PFSK-1 (cell line): ENCODE measurements around the gene ACADS.

Source experiments
- FOXP2 ChIP-seq: optimal IDR thresholded peaks from 2 replicates; pipeline ENCODE3; 2011; ENCODE audit warnings: borderline replicate concordance, control low read depth, inconsistent platforms; ENCODE audit not compliant: insufficient read depth; ENCODE audit errors: extremely low read length, extremely low read depth
- POLR2AphosphoS5 ChIP-seq: IDR thresholded peaks from 2 replicates; pipeline ENCODE4 v1.6.1; 2012; ENCODE audit warnings: low read depth, mild to moderate bottlenecking, control low read depth, low read length, moderate library complexity
- SIN3A ChIP-seq: IDR thresholded peaks from 2 replicates; pipeline ENCODE4 v1.6.1; 2012; ENCODE audit warnings: mild to moderate bottlenecking, low read length, moderate library complexity, borderline replicate concordance; ENCODE audit not compliant: insufficient read depth
- TAF1 ChIP-seq: IDR thresholded peaks from 2 replicates; pipeline ENCODE4 v1.6.1; 2012; ENCODE audit warnings: low read length, control low read depth, borderline replicate concordance; ENCODE audit not compliant: insufficient read depth
- TF ChIP-seq, protein P1 (sequence below), 2 experiments: IDR thresholded peaks; 2 replicates each; pipeline versions ENCODE4 v1.6.1 to v1.8.0; 2011 to 2012; ENCODE audit warnings: low read depth in 2 of 2, low read length in 2 of 2, control low read depth in 1 of 2, inconsistent platforms in 1 of 2, mild to moderate bottlenecking in 1 of 2, moderate library complexity in 1 of 2; ENCODE audit not compliant: insufficient read depth in 1 of 2

ACADS gene

DNA sequence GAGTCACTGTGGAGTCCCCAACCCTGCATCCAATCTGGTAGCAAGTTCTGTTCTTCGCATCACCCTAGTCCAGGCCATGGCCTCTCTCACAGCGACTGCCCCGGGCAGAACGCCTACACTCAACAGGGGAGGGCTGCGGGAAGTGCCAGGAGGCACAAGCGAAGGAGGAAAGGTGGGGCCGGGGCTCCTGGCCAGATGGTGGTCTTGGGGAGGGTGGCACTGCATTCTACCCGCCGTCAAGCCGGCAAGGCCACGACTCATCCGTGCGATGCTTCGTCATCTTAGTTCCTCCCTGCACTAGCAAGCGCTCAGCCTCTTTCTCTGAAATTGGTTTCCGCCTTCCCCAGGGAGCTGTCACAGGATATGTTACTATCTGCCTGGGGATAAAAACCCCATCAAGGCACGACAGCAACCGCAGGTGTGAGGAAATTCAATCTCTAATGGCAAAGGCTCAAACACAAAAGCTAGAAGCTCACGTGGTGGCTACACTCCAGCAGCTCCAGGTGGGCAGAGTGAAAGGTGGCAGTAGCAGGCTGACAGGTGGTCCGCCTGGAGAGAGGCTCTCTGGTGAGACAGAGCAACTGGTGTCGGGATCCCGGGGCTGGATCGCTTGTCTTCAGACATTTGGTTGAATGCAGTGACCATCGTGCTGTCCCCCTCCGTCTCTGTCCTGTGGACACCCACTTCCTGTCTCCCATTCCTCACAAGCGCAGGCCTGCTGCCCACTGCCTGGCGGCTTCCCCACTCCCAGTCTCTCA is 34.1 kb downstream of the ACADS start:
- TF ChIP-seq FOXP2 (no peak), TAF1 (no peak), SIN3A (no peak), POLR2AphosphoS5 (no peak)
- TF ChIP-seq, protein P1, sequence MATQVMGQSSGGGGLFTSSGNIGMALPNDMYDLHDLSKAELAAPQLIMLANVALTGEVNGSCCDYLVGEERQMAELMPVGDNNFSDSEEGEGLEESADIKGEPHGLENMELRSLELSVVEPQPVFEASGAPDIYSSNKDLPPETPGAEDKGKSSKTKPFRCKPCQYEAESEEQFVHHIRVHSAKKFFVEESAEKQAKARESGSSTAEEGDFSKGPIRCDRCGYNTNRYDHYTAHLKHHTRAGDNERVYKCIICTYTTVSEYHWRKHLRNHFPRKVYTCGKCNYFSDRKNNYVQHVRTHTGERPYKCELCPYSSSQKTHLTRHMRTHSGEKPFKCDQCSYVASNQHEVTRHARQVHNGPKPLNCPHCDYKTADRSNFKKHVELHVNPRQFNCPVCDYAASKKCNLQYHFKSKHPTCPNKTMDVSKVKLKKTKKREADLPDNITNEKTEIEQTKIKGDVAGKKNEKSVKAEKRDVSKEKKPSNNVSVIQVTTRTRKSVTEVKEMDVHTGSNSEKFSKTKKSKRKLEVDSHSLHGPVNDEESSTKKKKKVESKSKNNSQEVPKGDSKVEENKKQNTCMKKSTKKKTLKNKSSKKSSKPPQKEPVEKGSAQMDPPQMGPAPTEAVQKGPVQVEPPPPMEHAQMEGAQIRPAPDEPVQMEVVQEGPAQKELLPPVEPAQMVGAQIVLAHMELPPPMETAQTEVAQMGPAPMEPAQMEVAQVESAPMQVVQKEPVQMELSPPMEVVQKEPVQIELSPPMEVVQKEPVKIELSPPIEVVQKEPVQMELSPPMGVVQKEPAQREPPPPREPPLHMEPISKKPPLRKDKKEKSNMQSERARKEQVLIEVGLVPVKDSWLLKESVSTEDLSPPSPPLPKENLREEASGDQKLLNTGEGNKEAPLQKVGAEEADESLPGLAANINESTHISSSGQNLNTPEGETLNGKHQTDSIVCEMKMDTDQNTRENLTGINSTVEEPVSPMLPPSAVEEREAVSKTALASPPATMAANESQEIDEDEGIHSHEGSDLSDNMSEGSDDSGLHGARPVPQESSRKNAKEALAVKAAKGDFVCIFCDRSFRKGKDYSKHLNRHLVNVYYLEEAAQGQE (IDR thresholded peaks at IDR 0.05; ENCODE audit: insufficient read depth in 1 of 2, low read depth in 2 of 2, low read length in 2 of 2) = no peak

DNA sequence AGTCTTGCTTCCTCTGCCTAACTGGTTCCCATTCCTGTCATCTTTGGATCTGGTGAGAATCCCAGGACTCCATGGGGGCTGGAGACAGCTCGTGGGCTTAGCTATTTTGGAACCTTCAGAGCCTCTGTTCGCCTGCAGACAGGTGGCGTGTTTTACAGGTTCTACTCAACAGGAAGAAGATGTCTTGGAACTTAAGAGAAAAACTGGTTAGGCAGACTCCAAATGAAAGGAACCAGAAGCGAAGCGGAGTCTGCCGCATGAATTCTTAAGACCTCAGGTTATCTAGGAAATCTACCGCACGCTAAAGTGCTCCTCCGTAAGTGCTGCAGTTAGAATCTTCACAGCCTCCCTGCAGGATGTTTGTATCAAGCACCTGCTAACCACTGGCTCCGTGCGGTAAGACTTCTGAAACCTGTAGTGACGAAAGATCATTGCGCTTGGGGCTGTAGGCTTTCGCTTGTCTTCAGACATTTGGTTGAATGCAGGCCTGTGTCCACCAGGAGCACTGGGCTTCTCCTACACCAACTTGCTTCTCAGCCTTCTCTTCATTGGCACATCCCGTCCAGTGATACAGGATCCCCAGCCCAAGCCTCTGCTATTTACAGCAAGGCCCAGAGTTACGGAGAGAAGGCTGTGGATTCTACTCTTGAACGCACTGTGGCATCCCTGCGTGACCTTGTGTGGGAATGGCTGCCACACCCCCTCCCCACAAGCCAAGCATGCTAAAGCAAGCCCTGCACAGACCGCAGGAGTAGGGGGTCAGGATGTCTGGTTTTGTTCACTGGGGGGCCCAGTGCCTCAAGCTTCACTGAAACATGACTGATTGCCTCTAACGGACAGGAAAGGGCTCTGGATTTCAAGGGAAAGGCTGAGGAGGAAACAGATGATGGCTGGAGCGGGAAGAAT is 35.0 kb downstream of the ACADS start:
- TF ChIP-seq, protein P1 (IDR thresholded peaks at IDR 0.05; ENCODE audit: insufficient read depth in 1 of 2, low read depth in 2 of 2, low read length in 2 of 2) = no peak
- TF ChIP-seq SIN3A (no peak), FOXP2 (no peak), TAF1 (no peak), POLR2AphosphoS5 (no peak)

DNA sequence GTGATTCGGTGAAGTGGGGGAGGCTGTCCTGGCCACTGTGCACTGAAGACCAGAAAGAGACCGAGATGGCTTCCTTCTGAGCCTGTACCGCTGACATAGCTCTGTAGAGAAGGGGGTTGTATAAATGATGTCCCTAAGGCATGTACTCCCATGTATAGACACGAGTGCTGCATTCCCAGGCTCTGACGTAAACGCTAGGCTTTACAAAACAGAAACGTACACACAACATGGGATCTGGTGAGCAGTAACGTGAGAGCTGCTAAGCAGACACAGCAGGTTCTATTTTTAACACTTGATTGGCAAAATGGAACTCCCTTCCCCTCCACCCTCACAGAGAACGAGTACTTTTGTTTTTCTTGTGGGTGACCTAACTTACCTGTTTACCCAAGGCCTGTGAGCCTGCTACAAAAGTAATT is 35.9 kb downstream of the ACADS start:
- TF ChIP-seq SIN3A = no peak
- no peak for TF ChIP-seq POLR2AphosphoS5
- TF ChIP-seq, protein P1 (IDR thresholded peaks at IDR 0.05; ENCODE audit: insufficient read depth in 1 of 2, low read depth in 2 of 2, low read length in 2 of 2) = no peak
- TF ChIP-seq TAF1 = no peak
- no peak for TF ChIP-seq FOXP2

DNA sequence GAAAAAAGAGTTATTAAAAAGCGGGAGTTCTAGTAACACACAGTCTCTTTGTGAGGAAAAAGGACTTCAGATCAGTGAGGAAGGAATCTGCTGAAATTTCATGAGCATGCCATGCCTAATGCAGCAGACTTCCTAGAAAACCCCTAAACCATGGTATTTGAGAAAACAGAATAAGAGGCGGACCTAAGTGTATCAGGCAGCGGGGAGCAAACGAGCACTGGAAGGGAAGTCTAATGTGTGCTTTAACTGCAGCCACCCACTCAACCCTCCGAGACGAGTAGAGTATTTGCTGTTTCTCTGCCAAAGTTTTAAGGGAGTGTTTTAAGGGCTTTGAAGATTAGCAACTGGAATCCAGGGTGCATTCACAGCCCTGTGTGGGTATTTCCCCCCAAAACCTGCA is 36.5 kb downstream of the ACADS start:
- TF ChIP-seq POLR2AphosphoS5 = no peak
- no peak for TF ChIP-seq FOXP2
- TF ChIP-seq TAF1 = no peak
- no peak for TF ChIP-seq SIN3A
- TF ChIP-seq, protein P1 (IDR thresholded peaks at IDR 0.05; ENCODE audit: insufficient read depth in 1 of 2, low read depth in 2 of 2, low read length in 2 of 2) = no peak
